HL-60/S4 treated with retinoic acid at 250 ng/mL for 4 days and 3 days (cell line): ENCODE measurements around the gene CAST.

Source experiments
- in situ Hi-C: fragments of 300-500 bp; cut with MboI; formaldehyde crosslinking; loops from 2 replicates; pipeline ENCODE4 v1.7.0; 2022; ENCODE audit warnings: low sequenced_read_pairs

CAST gene

DNA sequence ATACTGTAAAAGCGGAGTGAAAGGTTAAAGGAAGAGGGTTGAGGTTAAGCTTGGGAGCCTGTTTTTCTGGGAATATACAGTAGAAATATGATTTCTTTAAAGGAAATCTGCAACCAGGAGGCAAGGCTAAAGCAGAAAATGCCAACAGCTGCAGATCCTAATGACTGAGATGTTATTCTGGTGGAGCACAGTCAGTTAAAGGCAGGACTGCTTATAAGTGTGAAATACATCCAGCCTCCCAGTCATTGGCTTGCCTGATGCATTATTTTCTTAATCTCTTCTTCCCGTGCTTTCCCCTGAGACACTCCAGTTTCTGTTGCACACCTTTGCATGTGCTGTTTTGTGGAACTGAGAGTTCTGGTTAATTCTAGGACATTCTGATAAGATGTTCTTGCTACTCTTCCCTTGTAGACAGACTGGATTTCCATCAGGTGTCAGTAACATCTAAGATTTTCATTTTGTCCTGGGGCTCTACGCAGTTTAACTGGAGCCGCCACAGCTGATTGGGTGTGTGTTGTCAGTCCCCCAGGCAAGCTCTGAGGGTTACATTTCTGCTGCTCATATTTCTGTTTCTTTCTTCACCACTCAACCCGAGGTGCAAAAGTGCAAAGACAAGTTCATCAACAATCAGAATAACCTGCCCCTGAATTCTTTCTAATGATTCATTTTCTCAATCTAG, 44.4 kb downstream of the CAST start:
- in situ Hi-C loops = no loop called here

DNA sequence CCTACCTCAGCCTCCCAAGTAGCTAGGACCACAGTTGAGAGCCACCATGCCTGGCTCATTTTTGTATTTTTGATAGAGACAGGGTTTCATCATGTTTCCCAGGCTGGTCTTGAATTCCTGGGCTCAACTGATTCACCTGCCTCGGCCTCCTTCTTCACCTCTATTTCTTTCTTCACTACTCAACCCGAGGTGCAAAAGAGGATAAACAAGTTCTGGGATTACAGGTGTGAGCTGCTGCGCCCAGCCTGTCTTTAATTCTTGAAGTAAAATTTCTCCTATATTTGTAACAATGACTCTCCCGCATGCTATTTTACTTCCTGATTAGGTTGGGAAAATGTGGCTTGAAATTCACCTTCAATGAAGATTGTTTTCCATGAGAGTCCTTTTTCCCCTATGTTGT, 46.4 kb downstream of the CAST start:
- in situ Hi-C loops = no loop called here

GRCh38 chr5:96709152-96709821, 47.1 kb downstream of the CAST start:
- in situ Hi-C loops = no loop called here

DNA sequence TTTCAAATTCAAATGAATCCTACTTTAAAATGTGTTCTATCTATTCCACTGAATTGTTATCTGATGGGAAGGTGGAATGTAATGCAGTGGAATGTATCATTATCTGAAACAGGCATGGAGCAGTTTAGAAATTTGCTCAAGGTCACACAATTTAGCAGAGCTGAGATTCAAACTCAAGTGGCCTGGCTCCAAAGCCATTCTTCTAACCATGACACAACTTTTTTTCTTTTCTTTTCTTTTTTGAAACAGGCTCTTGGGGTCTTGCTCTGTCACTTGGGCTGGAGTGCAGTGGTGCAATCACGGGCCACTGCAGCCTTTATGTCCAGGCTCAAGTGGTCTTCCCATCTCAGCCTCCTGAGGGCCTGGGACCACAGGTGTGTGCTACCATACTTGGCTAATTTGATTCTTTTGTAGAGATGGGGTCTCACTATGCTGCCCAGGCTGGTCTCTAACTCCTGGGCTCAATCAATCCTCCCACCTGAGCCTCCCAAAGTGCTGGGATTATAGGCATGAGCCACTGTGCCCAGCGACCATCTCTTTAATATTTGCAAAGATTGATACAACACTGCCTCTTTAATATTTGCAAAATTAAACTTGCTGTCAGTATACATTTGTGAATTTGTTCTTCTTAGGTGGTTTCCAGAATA, 50.0 kb downstream of the CAST start:
- in situ Hi-C loops = no loop called here

- in situ Hi-C loops = no loop called here
Measured at GRCh38 chr5:96714450-96714849, 52.3 kb downstream of the CAST start.

DNA sequence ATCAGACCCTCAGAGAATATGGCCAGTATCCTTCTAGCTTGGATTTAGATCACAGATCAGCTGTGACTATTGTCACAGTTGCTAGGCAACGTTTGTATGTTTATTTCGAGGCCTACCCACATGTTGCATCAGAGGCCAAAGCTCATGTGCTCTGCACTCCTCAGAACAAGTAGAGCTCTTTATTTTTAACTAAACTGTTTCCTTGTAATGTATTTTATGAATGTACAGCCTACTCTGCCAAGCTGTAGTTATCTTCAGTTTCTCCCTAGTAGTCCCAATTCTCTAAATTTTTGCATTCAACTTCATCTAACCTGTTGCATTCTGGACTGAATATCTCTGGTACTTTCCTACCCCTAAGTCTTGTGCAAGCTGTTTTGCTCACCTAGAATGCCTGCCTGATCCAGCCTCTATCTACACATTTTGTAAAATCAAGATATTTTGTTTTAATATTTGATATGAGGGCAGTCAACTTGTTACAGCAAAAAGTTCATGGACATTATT, 52.8 kb downstream of the CAST start:
- in situ Hi-C loops = no loop called here

GRCh38 chr5:96716007-96716406, 53.8 kb downstream of the CAST start:
- in situ Hi-C loops = no loop called here

GRCh38 chr5:96716716-96717115, 54.5 kb downstream of the CAST start:
- in situ Hi-C loops = no loop called here

DNA sequence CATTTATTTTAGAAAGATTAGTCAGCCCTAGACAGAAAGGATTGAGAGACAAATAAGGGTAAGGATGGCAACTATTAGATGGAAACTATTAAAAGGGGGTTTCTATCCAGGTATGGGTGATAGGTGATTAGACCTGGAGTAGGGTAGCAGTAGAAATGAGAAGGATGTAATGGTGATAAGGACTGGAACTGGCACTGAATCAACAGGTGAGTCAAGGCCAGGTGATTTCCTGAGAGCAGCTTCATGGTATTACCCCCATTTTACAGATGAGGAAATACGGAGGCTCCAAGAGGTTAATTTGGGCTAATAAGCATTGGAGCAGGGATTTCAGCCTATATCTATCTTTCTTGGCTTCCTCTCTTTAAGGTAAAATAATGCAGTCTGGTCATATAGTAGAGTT, 55.7 kb downstream of the CAST start:
- in situ Hi-C loops = no loop called here

DNA sequence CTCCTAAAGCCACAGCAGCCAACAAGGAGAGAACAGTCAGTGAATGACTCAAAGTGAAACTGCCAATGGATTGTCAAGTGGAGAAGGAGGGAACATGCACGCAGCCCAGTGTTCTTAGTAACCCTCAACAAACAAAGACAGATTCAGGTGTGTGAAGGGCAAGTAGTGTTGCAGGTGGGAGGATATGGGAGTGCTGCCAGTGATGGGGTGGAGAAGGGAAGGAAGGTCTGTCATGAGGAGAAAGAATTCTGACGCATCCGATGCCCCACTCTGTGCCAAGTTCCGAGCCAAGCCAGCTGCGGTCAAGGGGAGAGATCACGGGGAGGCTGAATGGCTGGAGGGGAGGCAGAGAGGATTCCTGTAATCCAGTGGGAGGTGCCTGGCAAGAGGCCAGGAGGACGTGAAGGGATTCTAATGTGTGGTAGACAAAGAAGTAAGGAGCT, 56.5 kb downstream of the CAST start:
- in situ Hi-C loops = no loop called here

GRCh38 chr5:96720408-96720807, 58.2 kb downstream of the CAST start:
- in situ Hi-C loops = no loop called here

DNA sequence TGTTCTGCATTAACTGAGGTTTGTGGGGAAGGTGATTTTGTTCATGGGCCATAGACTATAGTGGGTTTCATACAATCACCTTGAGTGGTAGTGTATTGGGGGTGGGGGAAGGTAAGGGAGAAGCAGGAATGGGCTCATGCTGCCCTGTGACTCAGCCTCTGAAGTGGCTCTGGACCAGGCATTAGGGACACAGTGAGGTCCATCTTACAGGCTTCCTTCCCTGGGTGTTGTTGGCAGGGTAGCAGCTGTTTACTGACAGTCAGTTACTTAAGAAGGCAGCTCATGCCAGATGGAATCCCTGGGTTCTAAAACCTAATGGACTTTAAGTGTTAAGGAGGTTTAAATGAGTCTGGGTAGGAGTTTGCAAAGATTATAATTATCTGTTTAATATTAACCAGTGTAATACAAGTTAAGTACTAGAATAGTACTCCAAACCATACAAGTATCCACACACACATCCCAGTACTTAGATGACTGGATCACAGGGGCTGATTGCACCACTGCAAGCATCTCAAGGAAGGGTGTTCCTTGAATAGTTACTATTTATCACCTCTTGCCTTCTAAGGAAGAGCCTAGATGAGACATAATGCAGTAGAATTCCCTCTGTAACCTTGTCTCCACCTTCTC, 59.3 kb downstream of the CAST start:
- in situ Hi-C loops = no loop called here

GRCh38 chr5:96725257-96725656, 63.1 kb downstream of the CAST start:
- in situ Hi-C loops = no loop called here

DNA sequence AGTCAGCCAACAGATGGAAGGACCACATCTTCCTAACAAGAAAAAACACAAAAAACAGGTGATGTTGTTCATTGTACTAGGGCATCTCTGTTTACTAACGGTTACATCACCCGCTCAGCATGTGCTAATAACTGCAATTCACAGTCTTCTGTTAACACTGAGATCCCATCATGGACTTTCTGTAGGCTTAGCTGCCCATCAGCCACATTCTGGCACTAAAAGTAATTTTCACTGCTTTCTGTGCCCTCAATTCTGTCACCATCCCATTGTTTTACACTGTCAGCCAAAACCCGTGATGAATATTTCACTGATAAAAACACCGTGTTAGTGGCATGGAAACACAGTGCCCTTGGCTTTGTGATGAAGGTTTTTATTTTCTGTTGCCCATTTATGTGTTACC, 64.6 kb downstream of the CAST start:
- in situ Hi-C loops = no loop called here

DNA sequence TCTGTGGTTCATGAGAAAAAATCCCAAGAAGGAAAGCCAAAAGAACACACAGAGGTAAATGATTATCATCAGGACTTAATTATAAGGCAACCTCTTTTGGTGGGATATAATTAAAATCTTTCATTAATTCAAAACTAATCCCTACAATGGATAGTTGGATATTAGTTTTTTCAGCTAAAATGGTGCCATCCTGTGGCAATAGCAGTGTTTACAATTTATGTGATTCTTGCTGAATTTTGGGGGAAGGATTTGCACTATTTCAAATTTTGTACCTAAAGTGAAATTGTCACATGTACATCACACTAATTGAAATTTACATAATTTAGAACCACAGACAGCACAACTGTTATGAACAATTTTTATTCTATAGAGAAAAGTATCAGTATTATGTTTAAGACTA, 67.0 kb downstream of the CAST start:
- in situ Hi-C loops = no loop called here

GRCh38 chr5:96730586-96730985, 68.4 kb downstream of the CAST start:
- in situ Hi-C loops = no loop called here

GRCh38 chr5:96733771-96734500, 71.8 kb downstream of the CAST start:
- in situ Hi-C loops = no loop called here

DNA sequence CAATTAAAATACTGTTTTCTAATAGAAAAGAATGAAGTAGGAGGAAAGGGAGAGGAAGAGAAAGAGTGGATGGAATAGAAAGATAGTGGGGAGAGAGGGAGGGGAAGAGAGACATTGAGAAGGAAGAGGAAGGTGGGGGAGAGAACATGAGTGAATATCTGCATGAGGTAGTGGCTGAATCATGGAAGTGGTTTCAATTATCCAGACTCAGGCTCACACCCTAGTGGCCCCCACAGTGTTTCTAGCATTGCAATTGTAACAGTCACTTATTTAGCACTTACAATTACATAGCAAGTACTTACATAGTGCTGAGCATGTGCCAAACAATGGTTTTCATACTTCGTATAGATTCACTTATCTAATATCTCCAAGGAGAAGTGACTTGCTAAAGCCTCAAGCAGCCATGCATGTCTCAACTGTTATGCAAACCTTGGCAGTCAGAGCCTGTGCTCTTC, 72.7 kb downstream of the CAST start:
- in situ Hi-C loops = no loop called here

- in situ Hi-C loops = no loop called here
Measured at GRCh38 chr5:96736937-96737336, 74.8 kb downstream of the CAST start.

GRCh38 chr5:96741106-96741505, 78.9 kb downstream of the CAST start:
- in situ Hi-C loops = no loop called here

GRCh38 chr5:96741891-96742309, 79.7 kb downstream of the CAST start:
- in situ Hi-C loops = no loop called here
